Measurements from ENCODE around the gene TTC34.
"Not testable (repeated sequence)": the region's sequence is repeated elsewhere in the genome, so short reads cannot be mapped to it uniquely, and the experiment has no call there.

DNA sequence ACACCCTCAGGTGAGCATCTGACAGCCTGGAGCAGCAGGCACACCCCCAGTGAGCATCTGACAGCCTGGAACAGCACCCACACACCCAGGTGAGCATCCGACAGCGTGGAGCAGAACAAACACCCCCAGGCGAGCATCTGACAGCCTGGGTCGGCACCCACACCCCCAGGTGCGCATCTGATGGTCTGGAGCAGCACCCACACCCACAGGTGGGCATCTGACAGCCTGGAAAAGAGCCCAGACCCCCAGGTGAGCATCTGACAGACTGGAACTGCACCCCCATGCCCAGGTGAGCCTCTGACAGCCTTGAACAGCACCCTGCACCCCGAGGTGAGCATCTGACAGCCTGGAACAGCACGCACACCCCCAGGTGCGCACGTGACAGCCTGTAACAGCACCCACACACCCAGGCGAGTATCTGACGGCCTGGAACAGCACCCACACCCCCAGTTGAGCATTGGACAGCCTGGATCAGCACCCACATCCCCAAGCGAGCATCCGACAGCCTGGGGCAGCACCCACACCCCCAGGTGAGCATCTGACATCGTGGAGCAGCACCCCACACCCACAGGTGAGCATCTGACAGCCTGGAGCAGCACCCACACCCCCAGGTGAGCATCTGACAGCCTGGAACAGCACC is 51.3 kb downstream of the TTC34 start:
- TF ChIP-seq, protein P1, sequence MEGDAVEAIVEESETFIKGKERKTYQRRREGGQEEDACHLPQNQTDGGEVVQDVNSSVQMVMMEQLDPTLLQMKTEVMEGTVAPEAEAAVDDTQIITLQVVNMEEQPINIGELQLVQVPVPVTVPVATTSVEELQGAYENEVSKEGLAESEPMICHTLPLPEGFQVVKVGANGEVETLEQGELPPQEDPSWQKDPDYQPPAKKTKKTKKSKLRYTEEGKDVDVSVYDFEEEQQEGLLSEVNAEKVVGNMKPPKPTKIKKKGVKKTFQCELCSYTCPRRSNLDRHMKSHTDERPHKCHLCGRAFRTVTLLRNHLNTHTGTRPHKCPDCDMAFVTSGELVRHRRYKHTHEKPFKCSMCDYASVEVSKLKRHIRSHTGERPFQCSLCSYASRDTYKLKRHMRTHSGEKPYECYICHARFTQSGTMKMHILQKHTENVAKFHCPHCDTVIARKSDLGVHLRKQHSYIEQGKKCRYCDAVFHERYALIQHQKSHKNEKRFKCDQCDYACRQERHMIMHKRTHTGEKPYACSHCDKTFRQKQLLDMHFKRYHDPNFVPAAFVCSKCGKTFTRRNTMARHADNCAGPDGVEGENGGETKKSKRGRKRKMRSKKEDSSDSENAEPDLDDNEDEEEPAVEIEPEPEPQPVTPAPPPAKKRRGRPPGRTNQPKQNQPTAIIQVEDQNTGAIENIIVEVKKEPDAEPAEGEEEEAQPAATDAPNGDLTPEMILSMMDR (IDR thresholded peaks at IDR 0.05; ENCODE audit: borderline replicate concordance, extremely low read depth, low read length, poor library complexity, severe bottlenecking) = not testable (repeated sequence)
- not testable (repeated sequence) for TF ChIP-seq EZH2 (IDR thresholded peaks at IDR 0.05; ENCODE audit: borderline replicate concordance, low read depth, low read length, severe bottlenecking)

Measured in DND-41 (cell line).